Right atrium auricular region (tissue), 2 donors: ENCODE data around the gene BBLN. TPM values are rescaled to one million over a fixed set of nuclear protein-coding genes. Genes with fewer than 3 reads are reported as not detected.
A peak's percentile ranks its signal among the peaks of the same experiment; 100 is the strongest.

Experiments used
- DNase-seq: peaks from one replicate; pipeline ENCODE4 v3.0.0-alpha.2; 2019; ENCODE audit warnings: low spot score
- H3K27ac ChIP-seq, 2 donors: fragments of 200-600 bp; sonication (generic); 1 replicate in 1 of 2; 2 replicates in 1 of 2; pipeline ENCODE4 v1.5.1; 2016 to 2019
- H3K27me3 ChIP-seq, 2 donors: fragments of 200-600 bp; sonication (generic); one replicate each; pipeline versions ENCODE4 v1.5.1 to v1.6.0; 2017 to 2019
- H3K36me3 ChIP-seq: fragments of 200-600 bp; sonication (generic); one replicate; pipeline ENCODE4 v1.5.1; 2016
- H3K4me1 ChIP-seq, 2 donors: fragments of 200-600 bp; sonication (generic); one replicate each; pipeline versions ENCODE4 v1.5.1 to v1.6.0; 2017 to 2019
- H3K4me3 ChIP-seq, 2 donors: fragments of 200-600 bp; sonication (generic); 1 replicate in 1 of 2; 2 replicates in 1 of 2; pipeline ENCODE4 v1.5.1; 2017 to 2019; ENCODE audit warnings: mild to moderate bottlenecking in 1 of 2, moderate library complexity in 1 of 2
- H3K9me3 ChIP-seq, 2 donors: fragments of 200-600 bp; sonication (generic); one replicate each; pipeline ENCODE4 v1.5.1; 2019
- total RNA-seq, 2 donors: library from RNA; depleted of rRNA; stranded (reverse); fragments of >200 nt; gene quantifications; one replicate each; pipeline ENCODE4 v1.1.0, GENCODE V29; 2016
- TF ChIP-seq, protein P1 (sequence below), 2 donors: fragments of 200-600 bp; sonication (generic); IDR thresholded peaks; one replicate each; pipeline ENCODE4 v1.5.1; 2019; ENCODE audit warnings: antibody characterized with exemption in 2 of 2

The BBLN gene
- total RNA-seq, 2 donors from 2014 or later = 219 to 362 TPM

DNA sequence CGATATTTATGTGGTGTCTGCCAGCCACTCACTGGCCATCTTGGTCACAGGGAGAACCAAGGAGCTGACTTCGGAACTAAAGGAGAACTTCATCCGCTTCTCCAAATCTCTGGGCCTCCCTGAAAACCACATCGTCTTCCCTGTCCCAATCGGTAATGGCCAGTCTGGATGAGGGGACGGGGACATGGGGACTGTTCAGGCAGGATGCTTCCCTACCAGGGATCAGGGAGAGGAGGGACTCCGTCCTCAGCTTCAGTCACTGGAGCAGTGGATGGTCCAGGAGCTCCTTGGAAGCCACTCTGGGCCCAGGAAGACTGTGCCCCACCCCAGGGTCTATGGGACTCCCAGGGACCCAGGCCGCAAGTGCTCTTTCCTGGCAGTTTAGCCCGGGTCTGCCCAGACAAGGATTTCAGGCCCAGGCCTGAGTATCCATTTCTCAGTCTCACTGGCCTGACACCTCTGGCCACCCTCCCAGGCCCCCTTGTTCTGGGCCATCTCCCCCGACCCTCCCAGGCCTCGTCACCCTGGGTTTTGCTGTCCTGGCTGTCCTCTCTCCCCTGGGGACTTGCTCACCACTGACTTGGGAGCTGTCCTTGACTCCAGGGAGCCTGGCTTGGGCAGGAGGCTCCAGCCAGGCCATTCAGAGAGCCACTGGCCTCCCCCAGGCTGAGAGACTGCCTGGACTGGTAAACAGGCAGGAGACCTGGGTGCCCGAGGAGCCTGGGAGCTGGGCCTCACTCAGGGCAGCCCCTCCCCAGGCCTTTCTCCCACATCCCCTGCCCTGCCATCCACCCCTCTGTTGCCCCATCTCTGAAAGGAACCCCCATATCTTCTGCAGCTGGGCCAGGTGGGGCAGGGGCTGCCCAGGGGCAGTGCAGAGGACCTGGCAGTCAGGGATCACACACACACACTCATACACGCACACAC is 7.7 kb upstream of the BBLN start:
- H3K27ac ChIP-seq = no peak overlapping the region
- H3K4me1 ChIP-seq = peaks cover 0 to 8% of the 10 kb centered on the region in 2 donors
- no peaks in the 10 kb centered on the region for H3K36me3 ChIP-seq
- no peak overlapping the region for H3K4me3 ChIP-seq
- no peaks in the 10 kb centered on the region for H3K27me3 ChIP-seq
- no peak for DNase-seq
- no peaks in the 10 kb centered on the region for H3K9me3 ChIP-seq
- TF ChIP-seq, protein P1, sequence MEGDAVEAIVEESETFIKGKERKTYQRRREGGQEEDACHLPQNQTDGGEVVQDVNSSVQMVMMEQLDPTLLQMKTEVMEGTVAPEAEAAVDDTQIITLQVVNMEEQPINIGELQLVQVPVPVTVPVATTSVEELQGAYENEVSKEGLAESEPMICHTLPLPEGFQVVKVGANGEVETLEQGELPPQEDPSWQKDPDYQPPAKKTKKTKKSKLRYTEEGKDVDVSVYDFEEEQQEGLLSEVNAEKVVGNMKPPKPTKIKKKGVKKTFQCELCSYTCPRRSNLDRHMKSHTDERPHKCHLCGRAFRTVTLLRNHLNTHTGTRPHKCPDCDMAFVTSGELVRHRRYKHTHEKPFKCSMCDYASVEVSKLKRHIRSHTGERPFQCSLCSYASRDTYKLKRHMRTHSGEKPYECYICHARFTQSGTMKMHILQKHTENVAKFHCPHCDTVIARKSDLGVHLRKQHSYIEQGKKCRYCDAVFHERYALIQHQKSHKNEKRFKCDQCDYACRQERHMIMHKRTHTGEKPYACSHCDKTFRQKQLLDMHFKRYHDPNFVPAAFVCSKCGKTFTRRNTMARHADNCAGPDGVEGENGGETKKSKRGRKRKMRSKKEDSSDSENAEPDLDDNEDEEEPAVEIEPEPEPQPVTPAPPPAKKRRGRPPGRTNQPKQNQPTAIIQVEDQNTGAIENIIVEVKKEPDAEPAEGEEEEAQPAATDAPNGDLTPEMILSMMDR (IDR thresholded peaks at IDR 0.05) = no peak

DNA sequence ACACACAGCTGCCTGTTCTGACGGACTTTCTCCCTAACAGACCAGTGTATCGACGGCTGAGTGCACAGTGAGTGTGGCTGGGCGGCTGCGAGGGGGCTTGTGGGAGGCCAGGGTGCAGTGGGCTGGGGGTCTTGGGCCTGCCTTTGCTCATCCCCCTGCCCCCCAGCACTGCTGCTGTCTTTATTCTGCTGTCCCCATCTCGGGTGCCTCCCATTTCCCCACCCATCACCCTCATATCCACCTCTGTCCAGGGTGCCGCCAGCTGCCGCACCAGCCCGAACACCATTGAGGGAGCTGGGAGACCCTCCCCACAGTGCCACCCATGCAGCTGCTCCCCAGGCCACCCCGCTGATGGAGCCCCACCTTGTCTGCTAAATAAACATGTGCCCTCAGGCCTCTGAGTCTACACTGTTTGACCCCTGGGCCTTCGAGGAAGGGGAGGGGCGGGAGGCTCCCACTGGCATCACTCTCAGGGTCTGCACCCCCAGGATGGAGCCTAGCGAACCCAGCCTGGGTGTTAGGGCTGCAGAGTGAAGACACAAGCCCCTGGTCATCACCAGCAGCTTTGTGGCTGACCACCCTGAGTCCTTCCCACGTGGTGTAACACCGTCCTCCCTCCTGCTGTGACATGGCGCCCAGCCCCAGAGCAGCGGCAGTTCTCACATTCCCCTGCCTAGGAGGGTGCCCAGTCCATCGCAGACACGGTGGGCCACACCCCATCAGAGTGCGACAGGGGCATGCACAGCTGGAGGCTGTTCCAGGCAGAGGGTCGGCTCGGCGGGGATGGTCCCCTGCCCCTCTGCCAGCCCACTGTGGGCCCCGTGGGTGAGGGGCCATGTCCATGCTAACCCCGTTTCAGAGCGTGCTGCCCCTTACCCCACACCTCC is 6.8 kb upstream of the BBLN start:
- no peaks in the 10 kb centered on the region for H3K36me3 ChIP-seq

DNA sequence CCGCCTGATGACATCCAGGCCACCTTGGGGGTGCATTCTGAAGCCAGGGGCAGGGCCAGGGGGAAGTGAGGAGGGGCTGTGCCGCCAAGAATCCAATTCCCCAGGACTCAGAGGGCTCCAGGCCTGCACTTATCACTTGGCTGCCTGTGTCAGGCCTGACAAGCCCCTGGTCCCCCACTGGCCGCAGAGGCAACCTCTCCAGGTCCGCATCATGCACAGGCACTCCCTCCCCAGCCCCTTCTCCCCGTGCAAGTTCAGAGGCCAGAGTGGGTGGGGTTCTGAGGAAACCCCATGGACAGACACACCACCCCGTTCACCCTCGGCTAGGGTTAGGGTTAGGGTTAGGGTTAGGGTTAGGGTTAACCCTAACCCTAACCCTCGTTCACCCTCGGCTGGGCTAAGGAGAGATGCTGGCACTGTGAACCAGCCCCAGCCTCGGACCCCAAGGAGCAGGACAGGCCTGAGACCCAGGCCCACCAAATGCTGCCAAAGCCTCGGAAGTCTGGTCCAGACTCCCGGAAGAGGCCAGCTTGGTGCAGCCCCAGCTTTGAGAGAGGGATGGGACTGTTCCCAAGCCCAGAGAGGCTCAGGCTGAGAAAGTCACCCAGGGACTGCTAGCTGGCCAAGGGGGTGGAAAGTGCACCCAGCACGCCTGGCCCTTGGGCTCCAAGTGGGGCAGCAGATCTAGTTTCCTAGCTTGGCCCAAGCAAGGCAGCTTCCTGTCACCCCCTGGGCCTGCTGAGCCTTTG is 5.9 kb upstream of the BBLN start:
- TF ChIP-seq, protein P1 (IDR thresholded peaks at IDR 0.05) = no peak
- Histone ChIP-seq H3K4me1 (peaks cover 0 to 3% of the 10 kb centered on the region in 2 donors), H3K36me3 (no peaks in the 10 kb centered on the region), H3K27ac (no peak overlapping the region), H3K9me3 (no peaks in the 10 kb centered on the region), H3K27me3 (no peaks in the 10 kb centered on the region), H3K4me3 (no peak overlapping the region)
- no peak for DNase-seq

More for the DNA sequence above, 6.8 kb upstream of the BBLN start:
- Histone ChIP-seq H3K4me3 (no peak overlapping the region), H3K9me3 (no peaks in the 10 kb centered on the region), H3K4me1 (peaks cover 0 to 8% of the 10 kb centered on the region in 2 donors), H3K27ac (no peak overlapping the region), H3K27me3 (no peaks in the 10 kb centered on the region)
- TF ChIP-seq, protein P1 (IDR thresholded peaks at IDR 0.05) = no peak
- DNase-seq = no peak

DNA sequence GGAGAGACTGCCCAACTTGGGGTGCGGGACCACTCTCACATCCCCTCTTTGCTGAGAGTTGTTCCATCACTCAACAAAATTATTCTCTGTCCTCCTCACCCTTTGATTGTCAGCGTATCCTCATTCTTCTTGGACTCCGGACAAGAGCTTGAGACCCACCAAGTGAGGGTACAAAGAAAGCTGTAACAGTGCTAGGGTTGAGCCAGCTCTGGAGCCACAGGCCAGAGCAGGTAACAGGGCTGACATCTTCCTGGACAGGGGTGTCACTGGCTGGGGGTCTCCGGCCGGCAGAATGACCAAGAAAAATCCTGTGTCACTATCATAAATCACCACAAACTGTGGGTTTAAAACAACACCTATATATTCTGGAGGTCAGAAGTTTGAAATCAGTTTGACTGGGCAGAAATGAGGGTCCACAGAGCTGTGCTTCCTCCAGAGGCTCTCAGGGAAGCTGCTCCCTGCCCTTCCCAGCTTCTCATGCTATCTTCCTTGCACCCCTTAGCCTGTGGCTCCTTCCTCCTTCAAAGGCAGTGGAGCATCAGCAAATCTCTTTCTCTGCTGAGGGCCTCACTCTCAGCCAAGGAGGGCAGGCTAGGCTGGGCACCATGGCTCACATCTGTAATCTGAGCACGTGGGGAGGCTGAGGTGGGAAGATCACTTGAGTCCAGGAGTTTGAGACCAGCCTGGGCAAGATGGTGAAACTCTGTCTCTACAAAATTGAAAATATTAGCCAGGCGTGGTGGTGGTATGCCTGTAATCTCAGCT is 4.1 kb upstream of the BBLN start:
- H3K9me3 ChIP-seq = no peaks in the 10 kb centered on the region
- H3K4me1 ChIP-seq = peaks cover 0 to 12% of the 10 kb centered on the region in 2 donors
- H3K27me3 ChIP-seq = no peaks in the 10 kb centered on the region
- H3K36me3 ChIP-seq = no peaks in the 10 kb centered on the region
- no peak overlapping the region for H3K4me3 ChIP-seq
- TF ChIP-seq, protein P1 (IDR thresholded peaks at IDR 0.05) = no peak
- no peak for DNase-seq
- no peak overlapping the region for H3K27ac ChIP-seq

DNA sequence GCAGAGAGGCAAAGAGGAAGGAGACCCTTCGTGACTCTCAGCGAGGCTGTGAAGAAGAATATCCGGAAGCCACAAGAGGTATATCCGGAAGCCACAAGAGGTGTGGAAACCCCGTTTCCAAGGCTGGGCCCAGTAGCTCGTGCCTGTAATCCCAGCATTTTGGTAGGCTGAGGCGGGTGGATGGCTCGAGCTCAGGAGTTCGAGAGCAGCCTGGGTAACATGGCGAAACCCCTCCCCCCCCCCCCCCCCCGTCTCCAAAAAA is 612 bp upstream of the BBLN start:
- peaks cover 0 to 29% of the 10 kb centered on the region in 2 donors for H3K4me1 ChIP-seq
- H3K4me3 ChIP-seq = peak overlapping the region; percentile 60 to 80
- no peaks in the 10 kb centered on the region for H3K27me3 ChIP-seq
- no peak for DNase-seq
- TF ChIP-seq, protein P1 (IDR thresholded peaks at IDR 0.05) = no peak
- peak overlapping the region; percentile 35 to 67 for H3K27ac ChIP-seq
- no peaks in the 10 kb centered on the region for H3K9me3 ChIP-seq
- peaks cover 13% of the 10 kb centered on the region for H3K36me3 ChIP-seq
